NT2/D1 (cell line): ENCODE results near the gene HS3ST5.

Source experiments
- DNase-seq: peaks from one replicate; pipeline ENCODE4 v3.0.0-alpha.2; 2011; ENCODE audit warnings: low read depth, low spot score
- H3K27me3 ChIP-seq: 2 replicates; pipeline ENCODE4 v1.6.0; 2011; ENCODE audit warnings: mild to moderate bottlenecking; ENCODE audit not compliant: insufficient read length, insufficient read depth
- H3K36me3 ChIP-seq: 2 replicates; pipeline ENCODE4 v1.6.1; 2011; ENCODE audit warnings: mild to moderate bottlenecking, low read length, mixed read lengths; ENCODE audit not compliant: insufficient read depth, insufficient read length
- H3K4me1 ChIP-seq: 2 replicates; pipeline ENCODE4 v1.5.1; 2011; ENCODE audit not compliant: insufficient read depth, insufficient read length
- H3K4me3 ChIP-seq: 2 replicates; pipeline ENCODE4 v1.5.1; 2011; ENCODE audit warnings: low read depth; ENCODE audit not compliant: insufficient read length
- H3K9ac ChIP-seq: 2 replicates; pipeline ENCODE4 v1.6.0; 2011; ENCODE audit warnings: low read depth; ENCODE audit not compliant: insufficient read length
- H3K9me3 ChIP-seq: 2 replicates; pipeline ENCODE4 v1.5.1; 2011; ENCODE audit warnings: mild to moderate bottlenecking, low read length; ENCODE audit not compliant: insufficient read depth
- SUZ12 ChIP-seq: IDR thresholded peaks from 2 replicates; pipeline ENCODE4 v1.6.1; 2011; ENCODE audit not compliant: insufficient read length, insufficient read depth; ENCODE audit errors: extremely low read depth
- YY1 ChIP-seq: IDR thresholded peaks from 2 replicates; pipeline ENCODE4 v1.6.1; 2011; ENCODE audit not compliant: insufficient read length, insufficient read depth
- ZNF274 ChIP-seq: IDR thresholded peaks from 2 replicates; pipeline ENCODE4 v1.6.1; 2011; ENCODE audit warnings: mild to moderate bottlenecking, low read depth, low read length

The HS3ST5 gene

DNA sequence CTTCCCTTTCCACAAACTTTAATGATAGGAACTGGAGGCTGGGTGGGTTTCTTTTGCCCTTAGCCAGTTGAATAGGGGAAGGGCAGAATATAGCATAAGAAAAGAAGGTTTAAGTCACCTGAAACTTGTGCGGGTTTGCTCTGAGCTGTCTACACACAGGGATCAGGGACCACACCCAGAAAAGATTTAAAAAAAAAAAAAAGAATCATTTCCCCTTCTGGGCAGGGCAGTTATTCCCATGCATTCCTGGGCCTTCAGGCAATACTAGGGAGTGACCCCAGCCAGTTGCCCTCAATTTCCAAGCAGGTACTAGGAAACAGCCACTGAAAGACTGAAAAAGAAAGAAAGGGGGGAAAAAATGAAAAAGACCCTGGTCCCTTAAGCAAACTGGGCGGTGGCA lies 332.3 kb downstream of the HS3ST5 start:
- Histone ChIP-seq H3K4me1 (peaks cover 2% of the 10 kb centered on the region), H3K27me3 (no peaks in the 10 kb centered on the region), H3K36me3 (no peaks in the 10 kb centered on the region), H3K9ac (no peak overlapping the region), H3K9me3 (no peaks in the 10 kb centered on the region), H3K4me3 (no peak overlapping the region)
- no peak for TF ChIP-seq ZNF274
- TF ChIP-seq YY1 = no peak
- no peak for TF ChIP-seq SUZ12
- no peak for DNase-seq

DNA sequence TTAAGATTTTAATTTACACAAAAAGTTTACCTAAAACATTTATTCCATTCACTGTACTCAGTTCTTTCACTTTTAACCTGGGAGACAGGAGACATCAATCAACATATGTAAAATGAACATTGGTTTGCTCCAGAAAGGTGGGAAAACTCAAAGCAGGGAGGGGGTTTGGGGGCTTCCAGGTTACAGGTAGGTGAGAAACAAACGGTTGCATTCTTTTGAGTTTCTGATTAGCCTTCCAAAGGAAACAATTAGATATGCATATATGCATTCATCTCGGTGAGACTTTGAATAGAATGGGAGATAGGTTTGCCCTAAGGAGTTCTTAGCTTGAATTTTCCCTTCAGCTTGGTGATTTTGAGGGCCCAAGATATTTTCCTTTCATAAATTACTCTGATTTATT lies 333.6 kb downstream of the HS3ST5 start:
- Histone ChIP-seq H3K4me1 (peaks cover 2% of the 10 kb centered on the region), H3K4me3 (no peak overlapping the region), H3K9ac (no peak overlapping the region), H3K9me3 (no peaks in the 10 kb centered on the region), H3K27me3 (no peaks in the 10 kb centered on the region), H3K36me3 (no peaks in the 10 kb centered on the region)
- no peak for DNase-seq
- no peak for TF ChIP-seq SUZ12
- TF ChIP-seq ZNF274 = no peak
- no peak for TF ChIP-seq YY1

DNA sequence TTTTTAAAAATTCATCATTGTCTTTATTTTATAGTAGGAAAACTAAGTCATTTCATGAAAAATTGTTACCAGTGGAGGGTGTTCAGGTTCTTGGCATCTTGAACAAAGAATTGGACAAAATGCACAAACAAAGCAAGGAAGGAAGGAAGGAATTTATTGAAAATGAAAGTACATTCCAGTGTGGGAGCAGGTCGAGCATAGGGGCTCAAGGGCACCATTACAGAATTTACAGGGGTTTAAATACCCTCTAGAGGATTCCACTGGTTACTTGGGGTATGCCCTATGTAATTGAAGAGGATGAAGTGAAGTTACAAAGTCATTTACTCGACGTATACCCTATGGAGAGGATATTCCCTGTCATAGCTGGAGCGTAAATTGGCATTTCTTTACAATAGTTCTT lies 334.5 kb downstream of the HS3ST5 start:
- Histone ChIP-seq H3K9ac (no peak overlapping the region), H3K9me3 (no peaks in the 10 kb centered on the region), H3K27me3 (no peaks in the 10 kb centered on the region), H3K4me3 (no peak overlapping the region), H3K36me3 (no peaks in the 10 kb centered on the region), H3K4me1 (peaks cover 2% of the 10 kb centered on the region)
- TF ChIP-seq YY1 = no peak
- TF ChIP-seq SUZ12 = no peak
- no peak for TF ChIP-seq ZNF274
- DNase-seq = no peak

DNA sequence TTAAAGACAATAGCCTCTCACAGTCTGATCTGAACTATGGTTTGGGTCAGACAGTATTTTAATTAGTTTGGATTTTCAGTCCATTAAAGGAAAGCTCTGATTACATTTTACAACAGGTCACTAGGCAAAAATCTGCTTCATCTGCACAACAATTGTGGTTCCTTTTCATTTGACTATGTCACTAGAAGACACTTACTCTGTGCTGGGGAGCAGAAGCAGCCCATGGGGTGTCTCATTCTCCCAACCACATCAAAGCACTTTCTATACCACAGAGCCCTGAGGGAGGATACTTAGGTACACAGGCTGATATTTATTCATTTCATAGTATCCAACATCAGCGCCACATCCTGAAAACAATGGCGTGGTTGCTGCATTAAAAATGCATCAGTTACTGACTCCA lies 335.3 kb downstream of the HS3ST5 start:
- Histone ChIP-seq H3K4me1 (peaks cover 2% of the 10 kb centered on the region), H3K27me3 (no peaks in the 10 kb centered on the region), H3K9me3 (no peaks in the 10 kb centered on the region), H3K4me3 (no peak overlapping the region), H3K9ac (no peak overlapping the region), H3K36me3 (no peaks in the 10 kb centered on the region)
- no peak for TF ChIP-seq ZNF274
- no peak for TF ChIP-seq YY1
- no peak for TF ChIP-seq SUZ12
- DNase-seq = peak; percentile 20
